NCI-H774 (cell line): Measurements from ENCODE around the gene SPDEF.

Experiments used
- DNase-seq: peaks from one replicate; lab custom pipeline; 2025; lab: John Stamatoyannopoulos, UW

SPDEF gene

DNA sequence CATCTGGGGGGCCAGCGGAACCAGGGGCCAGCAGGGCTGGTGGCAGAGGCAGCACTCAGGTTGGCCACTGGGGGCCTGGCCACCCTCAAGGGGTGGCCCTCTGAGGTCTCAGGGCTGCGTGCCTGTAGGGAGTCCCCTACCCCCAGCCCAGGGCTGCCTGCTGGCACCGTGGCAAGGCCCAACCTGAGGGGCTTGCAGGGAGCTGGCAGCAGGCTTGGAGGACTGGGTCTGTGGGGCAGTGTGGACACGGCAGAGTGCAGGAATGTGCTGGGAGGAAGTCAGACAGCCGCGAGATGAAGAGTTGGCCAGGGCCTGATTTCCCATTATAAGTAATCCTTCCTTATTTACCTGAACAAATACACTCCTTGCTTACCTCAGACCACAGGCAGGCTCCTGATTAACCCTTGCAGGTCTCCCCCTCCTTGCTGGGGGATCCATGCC is at the start of gene SPDEF:
SPDEF (minus strand) TSS at position 299 of the 441 bp plus-strand sequence. CDS start 11,874 bp downstream, outside the sequence.
- no peak for DNase-seq

DNA sequence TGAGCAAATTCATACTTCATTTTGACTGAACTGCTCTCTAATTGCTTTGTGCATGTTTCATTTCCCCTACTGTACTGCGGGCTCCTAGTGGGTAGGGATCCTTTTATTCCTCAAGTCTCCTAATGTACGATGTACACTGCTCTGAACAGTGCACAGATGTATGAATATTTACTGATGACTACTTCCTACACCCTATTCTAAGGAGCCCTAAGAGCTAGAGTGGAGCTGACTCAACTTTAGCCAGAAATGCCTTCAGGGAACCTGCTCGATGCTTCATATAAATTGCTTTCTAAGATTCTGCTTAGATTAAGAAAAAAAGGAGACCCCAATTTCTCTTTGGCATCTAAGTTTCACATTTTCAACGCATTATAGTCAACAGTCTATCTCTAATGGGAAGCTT is 47.6 kb upstream of the SPDEF start:
- no peak for DNase-seq

- DNase-seq: peak; percentile 41
Observed at GRCh38 chr6:34602318-34603111, 46.4 kb upstream of the SPDEF start.

DNA sequence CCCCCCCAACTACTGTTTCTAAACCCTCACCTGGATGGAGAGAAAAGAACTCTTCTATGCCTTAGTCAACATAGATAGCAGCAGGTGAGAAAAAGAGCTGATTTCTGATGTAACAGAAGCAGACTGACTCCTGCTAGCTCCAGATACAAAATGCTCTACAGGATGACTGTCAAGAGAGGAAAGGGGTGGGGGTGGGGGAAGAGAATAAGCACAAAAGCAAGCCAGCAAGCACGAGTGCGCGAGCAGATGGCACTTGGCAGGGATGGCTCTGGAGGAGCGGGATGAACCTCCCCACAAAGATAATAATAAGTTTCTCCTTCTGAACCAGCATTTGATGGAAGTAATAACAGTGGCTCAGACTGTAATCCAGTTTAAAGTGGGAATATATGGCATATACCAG is 45.6 kb upstream of the SPDEF start:
- no peak for DNase-seq

GRCh38 chr6:34600796-34601195 is 44.7 kb upstream of the SPDEF start:
- DNase-seq: no peak

GRCh38 chr6:34600101-34600500 is 44.0 kb upstream of the SPDEF start:
- no peak for DNase-seq

DNA sequence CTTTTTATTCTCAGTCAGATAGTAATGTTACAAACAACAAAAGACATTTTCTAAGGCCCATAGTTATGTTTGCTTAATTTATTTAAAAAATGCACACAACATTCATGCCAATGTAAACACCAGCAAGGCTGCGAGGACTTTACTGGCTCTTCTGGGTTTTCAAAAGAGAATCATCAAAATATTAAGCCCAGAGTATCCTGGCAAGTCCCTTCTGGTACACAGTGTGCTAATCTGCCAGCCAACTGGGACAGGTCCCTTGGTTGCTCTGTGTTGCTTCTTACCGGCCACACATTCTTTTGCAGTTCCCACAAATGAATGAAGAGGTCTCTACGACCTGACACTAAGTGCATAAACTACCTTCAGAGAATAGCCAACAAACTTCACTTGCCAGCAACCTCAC is 42.6 kb upstream of the SPDEF start:
- DNase-seq: no peak

DNA sequence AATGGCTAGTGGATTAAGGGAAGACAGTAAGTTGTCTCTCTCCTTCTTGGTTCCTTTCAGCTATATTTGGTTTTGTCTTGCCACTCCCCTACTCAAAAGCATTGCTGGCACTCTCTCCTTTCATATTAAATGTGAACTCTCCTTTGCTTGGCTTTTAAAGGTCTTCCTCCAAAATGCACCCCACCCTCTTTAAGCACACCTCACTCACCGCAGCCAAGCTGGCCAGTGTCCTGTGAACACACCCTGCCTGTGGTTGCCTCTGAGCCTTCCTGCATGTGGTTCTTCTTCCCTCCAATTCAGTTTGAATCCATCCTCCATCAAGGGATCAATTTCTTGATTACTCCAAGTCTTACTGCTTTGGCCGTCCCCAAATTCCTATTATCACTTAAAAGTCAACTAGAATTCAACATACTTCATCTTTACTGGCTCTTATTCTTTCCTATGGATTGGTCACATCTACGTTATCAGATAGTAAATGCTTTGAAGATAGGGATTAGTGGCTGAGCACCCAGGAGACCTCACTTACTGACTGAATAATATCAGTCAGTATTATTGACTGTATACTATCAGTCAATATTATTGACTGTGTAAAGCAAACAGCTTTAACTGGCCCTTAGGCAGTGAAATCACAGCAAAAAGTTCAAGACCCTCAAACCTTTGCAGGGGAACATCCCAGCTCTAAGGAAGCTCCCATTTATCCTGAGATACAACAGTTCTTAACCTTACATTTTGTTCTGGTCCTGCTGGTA is 41.6 kb upstream of the SPDEF start:
- DNase-seq: no peak

- DNase-seq: no peak
Observed at GRCh38 chr6:34596798-34597197, 40.7 kb upstream of the SPDEF start.

GRCh38 chr6:34595332-34596184 is 39.4 kb upstream of the SPDEF start:
- DNase-seq: no peak

DNA sequence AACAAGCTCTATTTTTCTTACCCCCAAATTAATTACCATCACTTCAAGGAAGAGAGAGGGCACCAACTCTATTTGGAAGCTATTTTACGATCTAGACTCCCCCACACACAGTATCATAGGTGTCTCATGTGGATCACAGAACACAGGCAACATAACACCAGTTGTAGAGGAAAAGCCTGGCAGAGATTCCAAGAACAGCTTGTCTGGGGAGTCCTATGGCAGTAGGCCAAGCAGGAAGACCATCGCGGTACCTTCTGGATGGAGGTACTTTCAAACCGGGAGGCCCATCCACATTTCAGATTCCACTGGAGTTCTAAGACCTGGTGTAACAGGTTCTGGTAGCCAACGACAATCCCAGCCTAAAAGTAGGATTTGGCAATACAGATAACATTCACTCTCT is 37.6 kb upstream of the SPDEF start:
- no peak for DNase-seq

- no peak for DNase-seq
Observed at GRCh38 chr6:34592208-34592952, 36.3 kb upstream of the SPDEF start.

GRCh38 chr6:34589691-34590090 is 33.6 kb upstream of the SPDEF start:
- DNase-seq: no peak

GRCh38 chr6:34589140-34589539 is 33.0 kb upstream of the SPDEF start:
- no peak for DNase-seq

DNA sequence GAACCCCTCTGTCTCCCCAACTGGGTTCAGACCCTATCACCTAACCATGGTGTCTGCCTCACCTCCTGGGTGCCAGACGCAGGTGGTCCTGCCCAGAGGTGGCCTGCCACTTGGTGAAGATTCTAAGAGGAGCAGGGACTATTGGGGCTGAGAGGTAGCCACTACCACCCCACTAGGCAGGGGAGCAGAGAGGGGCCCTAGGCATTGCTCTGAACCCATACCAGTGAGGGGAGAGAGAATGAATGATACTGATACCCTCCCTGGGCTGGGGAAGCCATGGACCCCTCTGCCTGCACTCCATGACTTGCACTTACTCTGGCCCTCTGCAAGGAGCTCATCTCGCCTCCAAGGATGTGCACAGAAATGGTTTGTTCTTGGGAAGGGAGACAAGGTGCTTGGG is 31.7 kb upstream of the SPDEF start:
- no peak for DNase-seq

- DNase-seq: no peak
Observed at GRCh38 chr6:34587325-34587724, 31.2 kb upstream of the SPDEF start.

DNA sequence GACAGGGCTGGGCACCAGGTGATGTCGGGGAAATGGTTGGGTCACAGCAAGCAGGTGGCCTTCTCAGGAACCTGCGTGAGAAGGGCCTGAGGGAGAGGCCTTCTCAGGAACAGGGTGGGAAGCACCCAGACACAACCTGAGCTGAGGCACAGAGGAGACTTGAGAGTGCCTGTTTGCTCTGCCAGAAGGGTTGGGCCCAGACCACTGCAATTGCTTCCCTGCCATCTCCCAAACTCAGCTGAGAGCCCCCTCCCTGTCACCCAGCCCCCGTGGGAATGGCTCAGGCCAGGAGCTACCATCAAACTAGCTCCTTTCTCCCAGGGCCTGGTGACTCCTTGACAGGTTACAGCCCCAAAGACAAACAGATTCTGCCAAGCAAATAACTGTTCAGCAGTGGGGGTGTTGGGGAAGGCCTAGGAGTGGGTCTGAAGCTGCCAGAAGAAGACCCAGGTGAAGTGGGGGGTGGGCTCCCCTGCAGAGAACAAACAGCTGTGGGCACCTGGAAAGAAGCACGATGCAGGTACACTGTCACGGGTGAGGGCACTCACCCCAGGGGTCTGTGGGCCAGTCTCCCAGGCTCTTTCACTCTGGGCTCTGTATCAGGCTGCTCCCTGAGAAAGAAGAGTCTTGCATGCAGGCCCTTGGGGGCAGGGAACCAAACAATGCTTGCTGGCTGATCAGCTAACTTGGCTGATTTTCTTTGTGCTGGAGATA is 30.4 kb upstream of the SPDEF start:
- DNase-seq: no peak

- no peak for DNase-seq
Observed at GRCh38 chr6:34585512-34586061, 29.5 kb upstream of the SPDEF start.

DNA sequence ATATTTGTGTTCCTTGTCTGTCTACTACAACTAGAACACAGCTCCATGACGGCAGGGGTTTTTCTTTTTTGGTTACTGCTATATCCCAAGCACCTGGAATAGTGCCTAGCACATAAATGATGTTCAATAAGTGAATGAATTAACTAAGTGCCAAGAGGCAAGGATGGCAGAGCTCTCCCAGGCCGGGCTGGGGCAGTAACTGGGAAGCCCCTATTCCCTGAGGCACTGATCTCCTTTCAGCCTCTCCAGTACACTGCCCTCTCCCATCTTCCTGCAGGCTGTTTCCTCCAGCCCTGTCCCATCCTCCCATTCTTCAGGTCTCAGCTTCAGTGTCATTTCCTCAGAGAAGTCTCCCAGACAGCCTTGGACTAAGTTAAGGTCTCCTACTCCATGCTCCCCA is 29.0 kb upstream of the SPDEF start:
- no peak for DNase-seq

- no peak for DNase-seq
Observed at GRCh38 chr6:34584694-34585093, 28.6 kb upstream of the SPDEF start.
